HG03045 (cell line): ENCODE results near the gene VPS8.

Experiments
- ATAC-seq: cut with Tn5 transposase; IDR thresholded peaks from one replicate; pipeline ENCODE4 v1.9.1; 2021; ENCODE audit warnings: mild to moderate bottlenecking, moderate library complexity; ENCODE audit not compliant: unreplicated experiment

Gene VPS8

DNA sequence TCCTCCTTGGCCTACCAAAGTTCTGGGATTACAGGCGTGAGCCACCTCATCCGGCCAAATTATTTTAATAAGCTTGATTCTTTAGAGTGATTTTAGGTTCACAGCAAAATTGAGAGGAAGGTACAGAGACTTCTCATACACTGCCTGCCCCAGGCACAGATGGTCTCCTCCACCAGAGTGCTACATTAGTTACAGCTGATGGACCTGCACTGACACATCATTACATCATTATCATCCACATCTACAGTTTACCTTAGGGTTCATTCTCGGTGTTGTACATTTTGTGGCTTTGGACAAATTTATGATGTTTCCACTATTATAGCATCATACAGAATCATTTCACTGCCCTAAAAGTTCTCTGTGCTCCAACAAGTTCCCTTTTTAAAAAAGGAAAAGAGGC, 4.4 kb upstream of the VPS8 start:
- ATAC-seq: no peak

DNA sequence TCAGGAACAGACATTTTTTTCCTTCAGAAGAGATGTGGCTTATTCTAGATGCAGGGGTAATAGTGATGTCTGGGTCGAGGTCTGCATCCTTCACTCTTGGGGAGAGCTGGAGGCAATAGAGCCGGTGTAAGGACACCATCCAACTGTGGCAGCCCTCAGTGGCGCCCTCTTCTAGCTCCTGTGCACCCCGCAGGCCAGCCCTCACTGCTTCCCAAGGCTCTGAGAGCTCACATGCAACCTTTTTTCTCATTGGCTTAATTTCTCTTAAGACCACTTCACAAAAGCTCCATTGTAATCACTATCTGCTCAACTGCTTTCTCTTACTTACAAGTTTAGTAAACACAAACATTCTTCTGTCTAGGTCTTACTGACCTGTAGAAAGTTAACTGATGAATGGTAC, 3.9 kb upstream of the VPS8 start:
- no peak for ATAC-seq

DNA sequence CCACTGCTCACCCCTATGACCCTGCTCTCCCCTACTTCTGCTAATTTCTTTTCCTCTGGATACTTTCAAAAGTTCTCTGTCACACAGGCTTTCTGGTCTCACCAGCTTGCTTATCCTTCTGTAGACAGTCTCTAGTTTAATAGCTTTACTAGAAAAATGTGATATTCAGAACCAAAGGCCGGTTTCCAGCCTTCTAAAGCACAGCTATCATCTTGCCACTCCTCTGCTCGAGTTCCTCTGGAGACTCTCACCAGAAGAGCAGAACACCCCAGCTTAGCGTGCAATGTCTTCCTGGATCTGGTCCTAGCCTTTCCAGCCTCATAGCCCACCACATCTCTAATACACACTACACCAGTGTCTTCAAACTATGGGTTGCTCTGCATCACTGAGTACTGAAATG, 1.8 kb upstream of the VPS8 start:
- ATAC-seq: no peak

DNA sequence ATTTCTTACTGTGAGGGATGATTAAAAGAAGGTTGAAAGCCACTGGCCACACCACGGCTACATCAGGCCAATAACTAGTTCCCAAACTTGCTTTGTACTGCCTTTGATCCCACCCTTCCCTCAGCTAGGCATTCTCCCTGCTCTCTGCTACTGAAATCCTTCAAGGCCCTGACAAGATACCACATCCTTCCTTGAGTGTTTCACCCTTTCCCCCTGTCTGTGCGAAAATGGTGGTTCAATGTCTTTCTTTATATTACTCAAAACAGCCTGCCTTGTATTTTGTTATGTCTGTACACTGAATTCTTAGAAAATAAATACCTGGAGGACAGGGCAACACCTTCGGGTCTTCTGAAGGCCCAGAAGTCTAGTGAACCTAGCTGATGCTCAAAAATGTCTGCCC, 932 bp upstream of the VPS8 start:
- ATAC-seq: no peak

DNA sequence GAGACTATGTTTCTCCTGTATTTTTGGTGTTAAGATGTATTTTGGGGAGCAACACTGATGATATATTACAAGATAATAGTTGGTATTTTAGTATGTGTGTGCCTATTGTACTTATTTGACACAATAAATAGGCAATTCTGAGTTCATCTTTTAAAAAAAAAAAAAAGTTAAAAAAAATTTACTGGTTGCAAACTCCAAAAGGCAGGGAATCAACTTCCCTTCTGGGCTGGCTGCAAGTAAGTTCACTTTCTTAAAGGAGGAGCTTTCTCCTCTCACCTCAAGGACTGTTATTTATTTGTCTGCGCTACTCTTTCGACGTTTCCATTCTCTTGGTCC, 335 bp upstream of the VPS8 start:
- ATAC-seq: no peak

DNA sequence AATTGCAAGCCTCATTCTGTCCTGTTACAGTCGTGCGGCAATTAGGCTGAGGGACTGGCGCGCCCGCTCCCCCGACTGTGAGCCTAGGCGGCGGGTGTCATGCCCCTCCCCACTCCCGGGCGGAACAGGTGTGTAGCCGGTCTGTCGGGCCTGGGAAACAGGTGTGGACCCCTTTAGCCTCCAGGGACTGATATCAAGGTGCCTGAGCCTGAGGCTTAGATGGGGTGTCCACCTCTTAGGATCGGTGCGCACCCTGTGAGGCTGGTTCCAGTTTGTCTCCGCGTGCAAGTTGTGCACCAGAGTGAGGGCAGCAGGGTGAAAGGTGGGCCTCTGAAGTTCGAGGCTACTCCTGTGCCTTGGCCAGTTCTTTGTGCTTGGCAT, 686 bp downstream of the VPS8 start:
- ATAC-seq: peak; percentile 28

DNA sequence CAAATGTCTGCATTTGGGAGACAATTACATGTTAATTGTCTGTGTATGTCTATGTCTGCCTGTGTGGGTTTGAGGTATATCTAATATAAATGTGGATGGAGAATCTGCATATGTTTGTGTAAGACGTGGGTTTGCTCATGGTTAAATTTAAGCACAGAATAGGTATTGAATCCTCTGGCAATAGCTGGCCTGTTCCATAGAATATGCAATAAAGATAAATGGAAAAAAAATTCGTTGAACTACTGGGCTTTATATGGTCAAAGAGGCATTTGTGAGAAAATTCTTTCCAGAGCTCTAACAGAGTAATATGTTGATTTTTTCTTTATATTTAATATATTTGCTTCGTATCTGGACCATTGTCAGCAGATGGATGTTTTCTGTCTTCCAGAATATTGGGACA, 1.4 kb downstream of the VPS8 start:
- ATAC-seq: no peak

DNA sequence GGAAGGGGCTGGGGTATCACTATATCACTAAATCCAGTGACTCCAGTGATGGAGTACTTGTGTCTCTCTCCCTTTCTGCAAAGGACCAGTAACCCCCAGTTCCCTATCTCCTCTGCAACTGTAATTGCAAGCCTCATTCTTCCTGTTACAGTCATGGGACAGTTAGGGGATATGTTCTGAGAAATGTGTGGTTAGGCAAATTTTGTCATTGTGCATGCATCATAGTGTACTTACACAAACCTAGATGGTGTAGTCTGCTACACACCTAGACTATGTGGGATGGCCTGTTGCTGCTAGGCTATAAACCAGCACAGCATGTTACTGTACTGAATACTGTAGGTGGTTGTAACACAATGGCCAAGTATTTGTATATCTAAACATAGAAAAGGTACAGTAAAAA, 2.2 kb downstream of the VPS8 start:
- ATAC-seq: no peak

DNA sequence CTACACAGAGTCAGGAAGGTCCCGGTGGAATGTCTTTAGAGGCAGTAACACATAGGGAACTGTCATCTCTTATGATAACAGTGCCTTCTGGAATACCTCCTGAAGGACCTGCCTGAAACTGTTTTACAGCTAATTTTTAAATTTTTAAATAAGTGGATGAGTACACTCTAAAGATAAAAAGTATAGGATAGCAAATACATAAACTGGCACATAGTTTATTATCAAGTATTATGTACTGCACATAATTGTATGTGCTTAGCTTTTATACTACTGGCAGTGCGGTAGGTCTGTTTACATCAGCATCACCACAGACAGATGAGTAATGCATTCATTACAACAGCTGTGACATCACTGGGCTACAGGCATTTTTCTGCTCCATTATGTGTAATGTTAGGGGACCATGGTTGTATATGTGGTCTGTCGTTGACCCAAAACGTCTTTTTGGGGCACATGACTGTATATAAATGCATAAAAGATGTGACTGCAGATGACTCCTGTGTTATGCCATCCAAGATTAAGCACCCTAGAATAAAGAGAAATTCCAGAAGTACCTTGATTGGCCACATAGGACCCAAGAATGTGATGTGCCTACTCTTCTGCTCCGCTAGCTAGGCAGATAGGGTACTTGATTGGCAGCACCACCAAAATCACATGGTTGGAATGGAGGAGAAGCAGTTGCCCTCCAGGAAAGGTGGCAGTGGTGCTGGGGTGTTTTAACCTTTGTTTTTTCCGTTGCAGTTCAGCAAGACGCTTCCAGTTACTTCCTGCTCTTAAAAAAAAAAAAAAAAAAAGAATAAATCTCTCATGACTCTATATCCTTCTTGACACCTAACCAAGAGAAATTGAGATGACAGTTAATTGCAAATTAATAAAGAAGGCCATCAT, 3.3 kb downstream of the VPS8 start:
- no peak for ATAC-seq

DNA sequence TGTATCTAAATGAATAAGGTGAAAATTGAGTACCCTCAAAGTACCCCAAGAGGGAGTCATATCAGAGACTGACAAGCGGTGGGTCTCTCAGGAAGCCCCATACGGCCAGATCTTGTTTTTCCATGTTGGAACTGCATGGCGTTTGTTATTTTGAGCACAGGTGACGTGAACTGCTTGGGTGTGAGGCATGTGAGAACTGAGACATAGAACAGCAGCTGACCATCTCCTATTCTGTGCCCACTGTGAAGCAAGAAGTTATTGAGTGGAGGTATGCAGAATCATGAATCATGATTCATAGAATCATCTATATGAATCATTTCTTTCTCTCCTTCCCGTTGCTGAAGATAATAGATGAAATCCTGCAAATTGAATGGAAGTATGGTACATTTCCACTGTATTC, 4.6 kb downstream of the VPS8 start:
- no peak for ATAC-seq

DNA sequence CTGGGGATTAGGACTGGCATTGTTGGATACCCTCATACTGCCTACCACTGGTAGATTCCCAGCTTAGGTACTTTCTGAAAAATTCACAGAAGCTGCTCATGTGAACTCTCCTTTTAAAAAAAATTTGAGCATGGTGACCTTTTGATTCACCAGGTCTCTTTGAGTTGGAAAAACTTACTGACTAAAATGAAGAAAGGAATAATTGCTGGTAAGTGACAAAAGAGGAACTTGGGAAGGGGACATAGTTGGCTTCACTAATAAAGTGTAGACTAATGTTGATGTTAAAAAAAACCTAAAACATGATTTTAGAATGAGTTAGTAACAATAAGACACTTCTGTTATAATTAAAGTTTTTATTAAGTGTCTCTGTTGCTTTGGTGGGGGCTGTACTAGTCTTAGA, 8.6 kb downstream of the VPS8 start:
- no peak for ATAC-seq

DNA sequence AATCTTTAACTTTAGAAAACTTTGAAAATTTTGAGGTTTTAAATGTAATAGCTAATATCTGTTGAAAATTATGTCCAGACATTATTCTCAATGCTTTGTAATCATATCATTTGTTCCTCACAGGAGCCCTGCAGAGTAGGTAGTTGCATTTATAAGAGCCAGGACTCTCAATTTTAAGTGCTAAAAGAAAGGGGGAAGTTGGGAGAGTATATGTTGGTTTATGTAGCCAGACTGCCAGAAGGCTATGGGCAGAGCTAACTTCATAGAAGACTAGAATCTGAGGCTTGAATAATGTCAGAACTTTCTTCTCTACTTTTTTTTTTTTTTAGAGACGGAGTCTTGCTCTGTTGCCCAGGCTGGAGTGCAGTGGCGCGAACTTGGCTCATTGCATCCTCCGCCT, 9.1 kb downstream of the VPS8 start:
- ATAC-seq: no peak

DNA sequence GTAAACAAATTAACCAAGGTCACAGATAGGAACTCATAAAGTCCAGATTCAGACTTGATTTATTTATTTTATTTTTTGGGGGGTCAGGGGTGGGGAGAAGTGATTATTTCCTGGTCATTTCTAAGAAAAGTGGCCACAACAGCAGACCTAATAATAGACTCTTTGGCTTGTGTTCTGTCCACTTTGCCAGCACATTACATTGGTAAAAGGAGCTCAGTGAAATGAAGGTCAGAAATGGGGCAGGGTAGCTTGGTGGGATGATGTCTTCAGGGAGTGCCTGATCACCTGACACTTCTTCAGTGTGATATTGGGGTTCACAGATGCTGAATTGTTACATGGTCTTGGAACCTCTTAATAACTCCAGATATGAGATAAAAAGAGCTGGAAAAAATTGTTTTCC, 10.1 kb downstream of the VPS8 start:
- no peak for ATAC-seq

DNA sequence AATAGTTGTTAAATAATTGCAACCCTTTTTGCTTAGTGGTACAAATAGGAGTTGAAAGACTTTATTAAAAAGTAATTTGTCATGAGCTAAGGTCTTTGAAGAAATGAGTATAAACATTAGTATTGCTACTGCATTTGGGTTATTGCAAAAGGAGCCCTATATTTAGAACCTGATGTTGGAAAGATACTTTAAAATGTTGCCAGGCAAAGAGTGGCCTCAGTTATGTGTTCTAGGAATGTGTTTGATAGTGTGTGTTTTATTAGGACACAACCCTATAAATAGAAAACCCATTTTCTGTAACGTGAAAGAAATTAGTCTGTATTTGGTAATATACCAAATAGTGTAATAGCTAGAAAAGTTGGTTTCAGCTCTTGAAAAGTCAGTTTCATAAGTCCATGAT, 10.7 kb downstream of the VPS8 start:
- ATAC-seq: no peak

DNA sequence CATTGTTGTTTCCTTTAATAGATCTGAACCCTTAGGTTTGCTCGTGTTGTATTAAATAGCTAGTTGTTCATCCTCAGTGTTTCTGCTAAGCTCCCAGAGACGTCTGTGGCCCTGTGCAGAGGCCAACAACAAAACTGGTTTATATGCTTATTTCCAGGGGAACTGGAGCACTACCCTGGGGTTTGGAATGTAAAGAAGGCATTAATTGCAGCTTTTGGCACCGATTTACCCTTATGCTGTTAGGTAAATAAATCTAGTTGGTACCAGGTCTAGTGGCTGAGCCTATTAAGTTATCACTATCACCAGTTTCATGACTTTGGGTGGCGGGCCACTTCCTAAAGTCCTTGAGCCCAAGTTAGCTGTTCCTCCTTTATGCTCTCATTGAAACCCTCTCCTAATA, 12.0 kb downstream of the VPS8 start:
- ATAC-seq: no peak

DNA sequence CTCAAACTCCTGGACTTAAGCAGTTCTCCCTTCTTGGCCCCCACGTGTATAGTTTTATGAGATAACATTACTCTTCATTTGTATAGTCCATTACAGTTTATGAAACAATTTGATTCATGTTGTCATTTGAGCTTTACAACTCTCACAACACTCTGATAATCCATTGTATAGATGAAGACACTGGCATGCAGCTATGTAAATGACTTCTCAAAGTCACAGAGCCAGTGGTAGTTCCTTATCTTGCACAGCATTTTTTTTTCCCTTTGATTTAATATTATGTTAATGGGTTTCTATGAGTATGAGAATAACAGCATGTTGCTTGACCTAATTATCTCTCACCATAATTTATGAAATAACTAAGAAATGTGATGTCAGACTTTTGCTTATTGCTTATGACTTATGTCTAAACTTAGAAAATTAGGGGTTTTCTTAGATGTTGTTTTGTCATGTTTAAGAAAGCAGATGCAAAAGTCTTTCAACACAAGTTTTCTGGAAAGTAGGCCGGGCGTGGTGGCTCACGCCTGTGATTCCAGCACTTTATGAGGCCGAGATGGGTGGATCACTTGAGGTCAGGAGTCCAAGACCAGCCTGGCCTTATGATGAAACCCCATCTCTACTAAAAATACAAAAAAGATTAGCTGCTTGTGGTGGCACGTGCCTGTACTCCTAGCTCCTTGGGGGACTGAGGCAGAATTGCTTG, 13.3 kb downstream of the VPS8 start:
- no peak for ATAC-seq

DNA sequence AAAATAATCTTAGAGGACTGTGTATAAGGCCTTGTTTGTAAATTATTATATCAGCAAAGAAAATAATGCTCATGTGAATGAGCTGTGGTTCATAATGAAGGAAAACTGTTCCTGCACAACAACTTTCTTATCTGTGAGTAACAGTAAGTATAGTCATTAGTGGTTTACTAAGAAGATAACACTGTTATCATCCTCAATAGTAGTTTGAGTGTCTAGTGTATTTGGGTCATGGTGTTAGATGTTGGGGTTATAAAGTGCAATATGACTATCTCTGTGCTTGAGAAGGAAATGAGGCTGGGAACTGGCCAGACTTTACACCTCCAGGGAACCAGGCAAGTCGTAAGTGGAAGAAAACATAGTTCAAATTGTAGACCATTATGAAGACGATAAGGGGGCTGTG, 15.6 kb downstream of the VPS8 start:
- no peak for ATAC-seq

DNA sequence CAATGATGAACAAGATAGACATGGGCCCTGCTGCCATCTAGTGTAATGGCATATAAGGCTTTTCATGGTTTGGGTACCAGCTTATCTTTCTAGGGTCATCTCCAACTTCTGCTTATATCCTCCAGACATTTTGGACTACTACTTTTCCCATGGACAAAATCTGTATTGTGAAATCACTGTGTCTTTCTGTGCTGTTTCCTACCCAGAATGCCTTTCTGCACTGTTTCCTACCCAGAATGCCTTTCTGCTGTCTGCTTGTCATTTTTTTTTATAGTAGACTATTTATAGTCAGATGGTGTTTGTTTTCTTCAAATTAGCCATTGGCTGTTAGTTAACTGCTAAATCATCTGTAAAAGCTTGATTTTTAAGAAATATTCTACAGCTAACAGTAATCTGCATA, 20.1 kb downstream of the VPS8 start:
- no peak for ATAC-seq

DNA sequence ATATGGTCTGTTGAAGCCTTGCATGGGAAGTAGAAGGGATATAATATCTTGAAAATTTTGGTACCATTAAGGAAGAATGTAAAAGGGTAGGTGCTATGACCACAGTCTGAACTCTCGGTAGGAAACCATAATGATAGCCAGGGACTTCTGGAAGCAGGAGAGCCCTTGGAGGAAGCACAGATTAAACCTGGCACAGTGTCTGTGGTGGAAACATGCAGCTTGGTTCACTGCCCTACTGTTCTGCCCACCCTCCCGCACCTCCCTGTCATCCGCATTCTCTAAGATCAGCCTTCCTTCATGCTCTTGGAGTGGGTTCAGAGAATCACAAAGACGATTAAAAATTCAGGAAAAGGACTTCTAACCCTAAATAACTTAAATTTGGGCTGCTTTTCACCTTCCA, 20.9 kb downstream of the VPS8 start:
- no peak for ATAC-seq

DNA sequence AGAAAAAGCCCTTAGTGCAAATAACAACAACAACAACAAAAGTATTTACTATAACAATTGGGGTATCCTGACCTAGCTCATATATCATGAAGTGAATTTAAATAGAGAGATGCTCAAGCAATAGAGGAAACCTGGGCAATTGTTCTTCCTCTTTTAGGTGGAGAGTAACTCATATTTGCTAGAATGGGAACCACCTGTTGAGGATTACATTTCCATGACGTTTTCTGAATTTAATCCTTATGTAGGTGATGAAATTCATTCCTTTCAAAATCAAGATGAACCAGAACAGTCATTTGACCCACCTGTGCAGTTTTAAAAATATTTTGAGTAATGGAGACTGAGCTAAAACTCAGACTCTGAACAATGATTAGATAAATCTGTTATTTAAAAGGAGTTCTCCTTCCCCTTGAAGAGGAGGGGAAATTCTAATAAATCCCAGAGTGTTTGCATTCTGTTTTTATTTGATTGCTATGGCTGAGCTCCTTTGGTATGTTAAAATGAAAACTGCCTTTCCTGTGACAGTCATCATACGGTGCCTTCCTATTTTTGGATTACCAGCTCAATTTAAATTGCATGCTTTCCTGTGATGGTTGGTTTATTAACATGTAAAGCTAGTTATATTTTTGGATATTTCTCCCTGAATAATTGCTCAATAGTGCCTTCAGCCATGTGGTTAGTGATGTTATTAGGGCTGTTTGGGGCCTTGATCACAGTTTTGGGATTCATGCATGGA, 24.3 kb downstream of the VPS8 start:
- ATAC-seq: no peak

DNA sequence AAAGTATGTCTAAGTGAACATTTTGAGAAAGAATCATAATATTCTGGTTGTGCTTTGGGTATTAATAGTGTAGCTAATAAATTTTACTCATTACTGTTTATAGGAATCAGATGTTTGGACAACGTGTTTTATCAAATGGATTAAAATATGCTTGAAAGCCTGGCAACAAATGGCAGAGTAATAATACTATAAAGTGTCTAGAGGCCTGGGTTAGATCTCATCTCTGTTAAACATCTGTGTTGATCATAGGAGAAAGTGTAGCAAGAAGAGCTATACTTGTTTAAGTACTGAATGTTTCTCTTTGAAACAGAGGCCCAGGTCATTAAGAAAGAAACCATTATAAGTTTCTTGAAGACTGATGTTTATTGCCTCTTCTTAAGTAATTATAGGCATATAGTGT, 30.5 kb downstream of the VPS8 start:
- no peak for ATAC-seq

DNA sequence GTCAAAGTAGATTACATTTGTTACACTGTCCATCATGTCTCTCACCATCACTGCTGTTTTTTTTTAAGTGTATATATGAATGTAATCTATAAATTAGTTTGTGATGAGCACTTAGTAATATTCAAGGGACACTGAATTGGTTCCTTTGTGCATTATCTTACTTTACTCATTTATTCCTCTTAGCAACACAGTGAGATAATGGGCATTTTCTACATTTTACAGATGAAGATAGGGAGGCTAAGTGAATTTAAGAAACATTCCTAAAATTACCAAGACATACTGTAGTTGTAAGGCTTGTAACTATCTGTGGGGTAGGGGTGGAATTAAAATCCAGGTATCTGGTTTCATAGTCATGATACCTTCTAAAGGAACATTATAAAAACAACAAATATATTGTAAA, 33.9 kb downstream of the VPS8 start:
- ATAC-seq: no peak
